Natural killer cell treated with Interleukin-12 subunit alpha and Interleukin-12 subunit beta and Interleukin-15 and Interleukin-18, amount 100 ng/mL, for 72 hours (primary cell): Measurements from ENCODE around the gene SC5D. TPM values are rescaled to one million over a fixed set of nuclear protein-coding genes. Genes with fewer than 3 reads are reported as not detected.
A peak's percentile ranks its signal among the peaks of the same experiment; 100 is the strongest.

ENCODE experiments used
- ATAC-seq, 2 donors: fragments of 150-1000 bp; cut with Tn5 transposase in 1 of 2; sonication (Bioruptor Pico), chemical (Tn5 transposase) in 1 of 2; 2 replicates each; pipeline ENCODE4 v1.10.0; 2021
- DNase-seq: peaks from one replicate; pipeline ENCODE4 v3.0.0; 2022; ENCODE audit warnings: low spot score
- H3K27ac Mint-ChIP-seq, 2 donors: 1 replicate in 1 of 2; 2 replicates in 1 of 2; pipeline ENCODE4 v1.8.0; 2022; ENCODE audit warnings: mixed read lengths in 2 of 2, mild to moderate bottlenecking in 1 of 2, moderate library complexity in 1 of 2
- H3K27me3 Mint-ChIP-seq, 2 donors: 1 replicate in 1 of 2; 2 replicates in 1 of 2; pipeline ENCODE4 v1.8.0; 2022; ENCODE audit warnings: mixed read lengths in 2 of 2
- H3K36me3 Mint-ChIP-seq: one replicate; pipeline ENCODE4 v1.8.0; 2022; ENCODE audit warnings: mixed read lengths
- H3K4me1 Mint-ChIP-seq, 2 donors: 1 replicate in 1 of 2; 2 replicates in 1 of 2; pipeline ENCODE4 v1.8.0; 2022; ENCODE audit warnings: low read depth in 2 of 2, mixed read lengths in 2 of 2, mild to moderate bottlenecking in 1 of 2
- H3K4me3 Mint-ChIP-seq: one replicate; pipeline ENCODE4 v1.8.0; 2022; ENCODE audit warnings: mixed read lengths
- H3K9me3 Mint-ChIP-seq: 2 replicates; pipeline ENCODE4 v1.8.0; 2022; ENCODE audit warnings: mixed read lengths
- total RNA-seq, 2 donors: library from RNA; stranded (reverse); gene quantifications; one replicate each; pipeline ENCODE4 v1.2.3, GENCODE V29; 2022

SC5D gene
- total RNA-seq, 2 donors from 2014 or later = 19.9 to 24.2 TPM

- Mint-ChIP-seq H3K9me3 (no peaks in the 10 kb centered on the region), H3K27ac (no peak overlapping the region), H3K4me1 (no peaks in the 10 kb centered on the region), H3K36me3 (no peaks in the 10 kb centered on the region), H3K4me3 (no peak overlapping the region), H3K27me3 (peaks cover 10 to 12% of the 10 kb centered on the region in 2 donors)
- ATAC-seq (peak in 1 of 2 donors; percentile 36), DNase-seq (no peak)
These were observed 35.8 kb downstream of the SC5D start for GRCh38 chr11:121328176-121328966.

GRCh38 chr11:121328967-121329679 lies 36.6 kb downstream of the SC5D start:
- Mint-ChIP-seq H3K27ac (no peak overlapping the region), H3K9me3 (no peaks in the 10 kb centered on the region), H3K27me3 (peaks cover 15 to 16% of the 10 kb centered on the region in 2 donors), H3K36me3 (no peaks in the 10 kb centered on the region), H3K4me1 (no peaks in the 10 kb centered on the region), H3K4me3 (no peak overlapping the region)
- ATAC-seq (peak; percentile 24 to 52), DNase-seq (no peak)

GRCh38 chr11:121329781-121330395 lies 37.3 kb downstream of the SC5D start:
- ATAC-seq = no peak
- no peak for DNase-seq

GRCh38 chr11:121330614-121331435 lies 38.3 kb downstream of the SC5D start:
- ATAC-seq = no peak
- Mint-ChIP-seq H3K27ac (no peak overlapping the region), H3K9me3 (no peaks in the 10 kb centered on the region), H3K4me3 (no peak overlapping the region), H3K36me3 (no peaks in the 10 kb centered on the region), H3K27me3 (peaks cover 17 to 28% of the 10 kb centered on the region in 2 donors), H3K4me1 (no peaks in the 10 kb centered on the region)
- no peak for DNase-seq

More at GRCh38 chr11:121329781-121330395, 37.3 kb downstream of the SC5D start:
- Mint-ChIP-seq H3K36me3 (no peaks in the 10 kb centered on the region), H3K27me3 (peaks cover 17 to 24% of the 10 kb centered on the region in 2 donors), H3K9me3 (no peaks in the 10 kb centered on the region), H3K27ac (no peak overlapping the region), H3K4me3 (no peak overlapping the region), H3K4me1 (no peaks in the 10 kb centered on the region)

- no peak for ATAC-seq
- Mint-ChIP-seq H3K27ac (no peak overlapping the region), H3K4me3 (no peak overlapping the region), H3K4me1 (peaks cover 12 to 13% of the 10 kb centered on the region in 2 donors), H3K27me3 (peaks cover 27 to 36% of the 10 kb centered on the region in 2 donors), H3K9me3 (no peaks in the 10 kb centered on the region), H3K36me3 (no peaks in the 10 kb centered on the region)
- no peak for DNase-seq
These were observed 42.6 kb downstream of the SC5D start for GRCh38 chr11:121334973-121335710.

- no peak overlapping the region for H3K4me3 Mint-ChIP-seq
- H3K27me3 Mint-ChIP-seq = peaks cover 24 to 27% of the 10 kb centered on the region in 2 donors
- DNase-seq (no peak), ATAC-seq (no peak)
- no peaks in the 10 kb centered on the region for H3K36me3 Mint-ChIP-seq
- H3K9me3 Mint-ChIP-seq = no peaks in the 10 kb centered on the region
- peaks cover 12 to 13% of the 10 kb centered on the region in 2 donors for H3K4me1 Mint-ChIP-seq
- H3K27ac Mint-ChIP-seq = no peak overlapping the region
These were observed 43.8 kb downstream of the SC5D start for GRCh38 chr11:121336279-121336937.

GRCh38 chr11:121337078-121337477 lies 44.5 kb downstream of the SC5D start:
- no peak for DNase-seq
- peaks cover 24 to 26% of the 10 kb centered on the region in 2 donors for H3K27me3 Mint-ChIP-seq
- no peaks in the 10 kb centered on the region for H3K9me3 Mint-ChIP-seq
- no peak overlapping the region for H3K4me3 Mint-ChIP-seq
- H3K36me3 Mint-ChIP-seq = no peaks in the 10 kb centered on the region
- H3K27ac Mint-ChIP-seq = no peak overlapping the region
- peak in 1 of 2 donors; percentile 43 for ATAC-seq
- peaks cover 12 to 13% of the 10 kb centered on the region in 2 donors for H3K4me1 Mint-ChIP-seq

- H3K36me3 Mint-ChIP-seq = no peaks in the 10 kb centered on the region
- no peak overlapping the region for H3K4me3 Mint-ChIP-seq
- DNase-seq = no peak
- peaks cover 21 to 26% of the 10 kb centered on the region in 2 donors for H3K27me3 Mint-ChIP-seq
- no peak overlapping the region for H3K27ac Mint-ChIP-seq
- peaks cover 12 to 13% of the 10 kb centered on the region in 2 donors for H3K4me1 Mint-ChIP-seq
- no peaks in the 10 kb centered on the region for H3K9me3 Mint-ChIP-seq
- no peak for ATAC-seq
These were observed 45.2 kb downstream of the SC5D start for GRCh38 chr11:121337740-121338272.

GRCh38 chr11:121338536-121338935 lies 46.0 kb downstream of the SC5D start:
- no peak overlapping the region for H3K27ac Mint-ChIP-seq
- DNase-seq (no peak), ATAC-seq (no peak)
- peaks cover 12 to 13% of the 10 kb centered on the region in 2 donors for H3K4me1 Mint-ChIP-seq
- peaks cover 18 to 23% of the 10 kb centered on the region in 2 donors for H3K27me3 Mint-ChIP-seq
- no peaks in the 10 kb centered on the region for H3K9me3 Mint-ChIP-seq
- no peaks in the 10 kb centered on the region for H3K36me3 Mint-ChIP-seq
- no peak overlapping the region for H3K4me3 Mint-ChIP-seq

GRCh38 chr11:121340032-121340580 lies 47.5 kb downstream of the SC5D start:
- Mint-ChIP-seq H3K4me3 (no peak overlapping the region), H3K36me3 (no peaks in the 10 kb centered on the region), H3K27ac (no peak overlapping the region), H3K27me3 (peaks cover 10 to 12% of the 10 kb centered on the region in 2 donors), H3K9me3 (no peaks in the 10 kb centered on the region), H3K4me1 (peaks cover 12 to 13% of the 10 kb centered on the region in 2 donors)
- no peak for ATAC-seq
- no peak for DNase-seq

GRCh38 chr11:121341609-121342008 lies 49.0 kb downstream of the SC5D start:
- Mint-ChIP-seq H3K4me3 (no peak overlapping the region), H3K27ac (no peak overlapping the region), H3K9me3 (no peaks in the 10 kb centered on the region), H3K27me3 (peaks cover 8 to 12% of the 10 kb centered on the region in 2 donors), H3K36me3 (no peaks in the 10 kb centered on the region), H3K4me1 (peaks cover 7 to 8% of the 10 kb centered on the region in 2 donors)
- DNase-seq (no peak), ATAC-seq (no peak)

- H3K4me3 Mint-ChIP-seq = no peak overlapping the region
- peaks cover 0 to 10% of the 10 kb centered on the region in 2 donors for H3K27me3 Mint-ChIP-seq
- no peak for ATAC-seq
- DNase-seq = no peak
- no peaks in the 10 kb centered on the region for H3K9me3 Mint-ChIP-seq
- H3K4me1 Mint-ChIP-seq = no peaks in the 10 kb centered on the region
- no peak overlapping the region for H3K27ac Mint-ChIP-seq
- no peaks in the 10 kb centered on the region for H3K36me3 Mint-ChIP-seq
These were observed 52.3 kb downstream of the SC5D start for GRCh38 chr11:121344824-121345223.
